ENCODE results near the gene ATP1A1.

DNA sequence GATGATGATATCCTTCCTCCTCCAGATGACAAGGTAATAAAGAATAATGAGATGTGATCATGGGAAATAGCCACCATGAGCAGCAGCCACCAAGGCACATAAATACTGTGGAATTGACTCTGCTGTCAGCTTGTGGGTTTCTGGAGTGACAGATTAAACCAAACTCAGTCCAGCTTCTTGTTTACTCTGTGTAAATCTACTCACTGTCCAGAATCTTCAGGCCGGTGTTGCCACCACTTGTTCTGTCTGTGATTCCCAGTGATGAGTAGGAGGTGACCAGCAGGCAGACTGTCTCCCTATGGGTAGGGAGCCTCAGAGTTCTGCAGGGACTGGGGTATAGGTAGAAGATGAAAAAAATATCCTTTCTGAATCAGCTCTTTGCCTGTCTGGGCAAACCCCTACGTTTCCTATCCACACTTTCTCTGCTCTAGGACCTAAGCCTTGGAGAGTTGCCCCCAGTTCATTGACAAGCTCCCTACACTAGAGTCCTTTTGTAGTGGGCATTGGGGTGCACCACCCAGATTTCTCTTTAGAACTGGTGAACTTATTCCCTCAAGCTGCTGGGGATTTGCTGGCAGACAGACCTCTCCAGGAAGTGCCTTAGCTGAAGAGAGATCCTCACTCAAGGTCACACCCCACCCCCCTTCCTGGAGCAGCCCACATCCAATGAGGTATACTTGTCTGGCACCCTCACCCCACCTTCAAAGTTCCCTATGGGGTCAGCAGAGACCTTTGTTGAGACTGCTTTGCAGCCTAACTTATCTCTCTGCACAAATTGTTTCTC lies 47.6 kb downstream of the ATP1A1 start:
- TF ChIP-seq, protein P1, sequence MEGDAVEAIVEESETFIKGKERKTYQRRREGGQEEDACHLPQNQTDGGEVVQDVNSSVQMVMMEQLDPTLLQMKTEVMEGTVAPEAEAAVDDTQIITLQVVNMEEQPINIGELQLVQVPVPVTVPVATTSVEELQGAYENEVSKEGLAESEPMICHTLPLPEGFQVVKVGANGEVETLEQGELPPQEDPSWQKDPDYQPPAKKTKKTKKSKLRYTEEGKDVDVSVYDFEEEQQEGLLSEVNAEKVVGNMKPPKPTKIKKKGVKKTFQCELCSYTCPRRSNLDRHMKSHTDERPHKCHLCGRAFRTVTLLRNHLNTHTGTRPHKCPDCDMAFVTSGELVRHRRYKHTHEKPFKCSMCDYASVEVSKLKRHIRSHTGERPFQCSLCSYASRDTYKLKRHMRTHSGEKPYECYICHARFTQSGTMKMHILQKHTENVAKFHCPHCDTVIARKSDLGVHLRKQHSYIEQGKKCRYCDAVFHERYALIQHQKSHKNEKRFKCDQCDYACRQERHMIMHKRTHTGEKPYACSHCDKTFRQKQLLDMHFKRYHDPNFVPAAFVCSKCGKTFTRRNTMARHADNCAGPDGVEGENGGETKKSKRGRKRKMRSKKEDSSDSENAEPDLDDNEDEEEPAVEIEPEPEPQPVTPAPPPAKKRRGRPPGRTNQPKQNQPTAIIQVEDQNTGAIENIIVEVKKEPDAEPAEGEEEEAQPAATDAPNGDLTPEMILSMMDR (IDR thresholded peaks at IDR 0.05) = no peak
- no peak for TF ChIP-seq POLR2A (IDR thresholded peaks at IDR 0.05)

Measured in lower leg skin (tissue), 3 donors.